Measurements from ENCODE around the gene SPDEF.

DNA sequence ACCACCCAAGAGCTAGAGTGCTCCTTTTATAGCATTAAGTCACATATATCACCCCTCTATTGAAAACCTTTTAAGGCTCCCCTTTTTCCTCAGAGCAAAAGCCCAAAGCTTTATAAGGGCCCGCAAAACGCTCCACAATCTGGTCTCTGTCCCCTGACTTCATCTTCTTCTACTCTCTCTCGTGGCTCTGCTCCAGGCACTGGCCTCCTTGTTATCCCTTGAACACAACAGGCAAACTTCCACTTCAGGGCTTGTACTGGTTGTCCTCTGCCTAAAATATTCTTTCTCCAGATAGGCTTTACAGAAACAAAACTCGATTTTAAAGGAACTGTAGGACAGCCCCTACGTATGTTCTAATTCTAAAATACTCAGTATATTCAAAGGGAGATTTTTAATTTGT is 44.0 kb upstream of the SPDEF start:
- TF ChIP-seq, protein P1, sequence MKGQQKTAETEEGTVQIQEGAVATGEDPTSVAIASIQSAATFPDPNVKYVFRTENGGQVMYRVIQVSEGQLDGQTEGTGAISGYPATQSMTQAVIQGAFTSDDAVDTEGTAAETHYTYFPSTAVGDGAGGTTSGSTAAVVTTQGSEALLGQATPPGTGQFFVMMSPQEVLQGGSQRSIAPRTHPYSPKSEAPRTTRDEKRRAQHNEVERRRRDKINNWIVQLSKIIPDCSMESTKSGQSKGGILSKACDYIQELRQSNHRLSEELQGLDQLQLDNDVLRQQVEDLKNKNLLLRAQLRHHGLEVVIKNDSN (IDR thresholded peaks at IDR 0.05): no peak
- TF ChIP-seq RAD21 (IDR thresholded peaks at IDR 0.05; ENCODE audit: low read depth): no peak
- no peak for TF ChIP-seq NFIC (IDR thresholded peaks at IDR 0.05)
- no peak for TF ChIP-seq FOXM1 (IDR thresholded peaks at IDR 0.05; ENCODE audit: borderline replicate concordance, low read depth)
- no peak for TF ChIP-seq TAF1 (IDR thresholded peaks at IDR 0.05; ENCODE audit: low read depth)
- TF ChIP-seq, protein P2, sequence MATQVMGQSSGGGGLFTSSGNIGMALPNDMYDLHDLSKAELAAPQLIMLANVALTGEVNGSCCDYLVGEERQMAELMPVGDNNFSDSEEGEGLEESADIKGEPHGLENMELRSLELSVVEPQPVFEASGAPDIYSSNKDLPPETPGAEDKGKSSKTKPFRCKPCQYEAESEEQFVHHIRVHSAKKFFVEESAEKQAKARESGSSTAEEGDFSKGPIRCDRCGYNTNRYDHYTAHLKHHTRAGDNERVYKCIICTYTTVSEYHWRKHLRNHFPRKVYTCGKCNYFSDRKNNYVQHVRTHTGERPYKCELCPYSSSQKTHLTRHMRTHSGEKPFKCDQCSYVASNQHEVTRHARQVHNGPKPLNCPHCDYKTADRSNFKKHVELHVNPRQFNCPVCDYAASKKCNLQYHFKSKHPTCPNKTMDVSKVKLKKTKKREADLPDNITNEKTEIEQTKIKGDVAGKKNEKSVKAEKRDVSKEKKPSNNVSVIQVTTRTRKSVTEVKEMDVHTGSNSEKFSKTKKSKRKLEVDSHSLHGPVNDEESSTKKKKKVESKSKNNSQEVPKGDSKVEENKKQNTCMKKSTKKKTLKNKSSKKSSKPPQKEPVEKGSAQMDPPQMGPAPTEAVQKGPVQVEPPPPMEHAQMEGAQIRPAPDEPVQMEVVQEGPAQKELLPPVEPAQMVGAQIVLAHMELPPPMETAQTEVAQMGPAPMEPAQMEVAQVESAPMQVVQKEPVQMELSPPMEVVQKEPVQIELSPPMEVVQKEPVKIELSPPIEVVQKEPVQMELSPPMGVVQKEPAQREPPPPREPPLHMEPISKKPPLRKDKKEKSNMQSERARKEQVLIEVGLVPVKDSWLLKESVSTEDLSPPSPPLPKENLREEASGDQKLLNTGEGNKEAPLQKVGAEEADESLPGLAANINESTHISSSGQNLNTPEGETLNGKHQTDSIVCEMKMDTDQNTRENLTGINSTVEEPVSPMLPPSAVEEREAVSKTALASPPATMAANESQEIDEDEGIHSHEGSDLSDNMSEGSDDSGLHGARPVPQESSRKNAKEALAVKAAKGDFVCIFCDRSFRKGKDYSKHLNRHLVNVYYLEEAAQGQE (IDR thresholded peaks at IDR 0.05; ENCODE audit: low read depth): no peak
- TF ChIP-seq, protein P3, sequence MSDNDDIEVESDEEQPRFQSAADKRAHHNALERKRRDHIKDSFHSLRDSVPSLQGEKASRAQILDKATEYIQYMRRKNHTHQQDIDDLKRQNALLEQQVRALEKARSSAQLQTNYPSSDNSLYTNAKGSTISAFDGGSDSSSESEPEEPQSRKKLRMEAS (IDR thresholded peaks at IDR 0.05): no peak
- no peak for TF ChIP-seq YY1 (IDR thresholded peaks at IDR 0.05; ENCODE audit: low read depth)
- no peak for TF ChIP-seq CEBPB (IDR thresholded peaks at IDR 0.05)
- TF ChIP-seq EP300 (IDR thresholded peaks at IDR 0.05; ENCODE audit: borderline replicate concordance): no peak
